ENCODE measurements around the gene ZNF790.
"Not testable (repeated sequence)": the region's sequence is repeated elsewhere in the genome, so short reads cannot be mapped to it uniquely, and the experiment has no call there.

ZNF790 gene

DNA sequence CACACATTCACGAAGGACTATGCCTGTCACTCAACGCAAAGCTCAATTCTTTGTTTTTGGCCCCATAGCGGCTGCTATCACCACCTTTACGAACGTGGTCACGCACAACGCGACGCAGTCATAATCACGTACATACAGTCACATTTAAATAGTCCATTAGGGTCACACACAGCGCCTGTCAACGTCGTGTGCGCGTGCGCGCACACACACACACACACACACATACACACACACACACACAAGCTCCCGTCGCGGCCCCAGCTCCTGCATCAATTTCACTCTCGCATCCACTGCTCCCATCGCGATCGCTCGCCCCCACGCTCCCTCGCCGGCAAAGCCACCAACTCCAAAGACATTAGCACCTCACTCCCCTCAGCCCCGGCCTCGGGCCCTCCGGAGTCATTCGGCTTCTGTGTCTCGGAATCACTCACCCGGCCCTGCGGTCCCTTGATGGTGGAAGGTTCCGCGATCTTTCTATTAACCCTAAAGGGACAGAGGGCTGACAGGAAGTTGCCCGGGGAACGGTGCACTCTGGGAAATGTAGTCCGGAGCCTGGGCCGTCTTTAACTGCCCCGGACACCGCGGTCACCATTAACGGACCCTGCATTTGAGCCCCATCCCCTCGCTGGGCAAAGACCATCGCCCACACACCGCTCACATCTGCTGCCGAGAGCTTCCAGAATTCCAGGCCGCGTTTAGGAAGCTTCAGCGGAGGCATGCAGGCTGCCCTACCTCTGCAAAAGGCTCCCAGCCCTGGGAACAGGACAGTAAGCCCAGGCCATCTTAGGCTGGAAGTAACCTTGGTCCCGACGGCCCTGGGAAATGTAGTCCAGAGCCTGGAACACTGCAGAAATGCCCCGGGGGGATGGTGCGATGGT, at the start of gene ZNF790:
Gene ZNF790, minus strand, starts transcription at position 482 of the 878 bp plus-strand sequence. CDS start 12,768 bp downstream, outside the sequence.
- DNase-seq: peak; percentile 78

GRCh38 chr19:36876993-36877938, 39.1 kb upstream of the ZNF790 start:
- DNase-seq: no peak

DNA sequence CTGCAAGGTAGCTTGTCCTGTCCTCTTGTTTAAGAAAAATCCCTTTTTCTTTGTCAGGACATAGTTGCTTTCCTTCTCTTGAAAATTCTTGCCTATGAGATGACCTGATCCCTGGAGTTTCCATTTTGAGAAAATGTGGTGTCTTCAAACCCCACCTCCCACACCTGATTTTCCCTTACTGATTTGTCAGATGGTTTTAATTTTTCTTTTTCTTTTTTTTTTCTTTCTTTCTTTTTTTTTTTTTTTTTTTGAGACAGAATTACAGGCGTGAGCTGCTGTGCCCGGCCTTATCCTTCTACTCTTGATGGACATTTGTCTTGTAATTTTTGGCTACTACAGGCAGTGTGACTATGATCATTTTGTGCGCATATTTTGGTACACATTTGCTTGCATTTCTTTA, 13.7 kb upstream of the ZNF790 start:
- DNase-seq: no peak

DNA sequence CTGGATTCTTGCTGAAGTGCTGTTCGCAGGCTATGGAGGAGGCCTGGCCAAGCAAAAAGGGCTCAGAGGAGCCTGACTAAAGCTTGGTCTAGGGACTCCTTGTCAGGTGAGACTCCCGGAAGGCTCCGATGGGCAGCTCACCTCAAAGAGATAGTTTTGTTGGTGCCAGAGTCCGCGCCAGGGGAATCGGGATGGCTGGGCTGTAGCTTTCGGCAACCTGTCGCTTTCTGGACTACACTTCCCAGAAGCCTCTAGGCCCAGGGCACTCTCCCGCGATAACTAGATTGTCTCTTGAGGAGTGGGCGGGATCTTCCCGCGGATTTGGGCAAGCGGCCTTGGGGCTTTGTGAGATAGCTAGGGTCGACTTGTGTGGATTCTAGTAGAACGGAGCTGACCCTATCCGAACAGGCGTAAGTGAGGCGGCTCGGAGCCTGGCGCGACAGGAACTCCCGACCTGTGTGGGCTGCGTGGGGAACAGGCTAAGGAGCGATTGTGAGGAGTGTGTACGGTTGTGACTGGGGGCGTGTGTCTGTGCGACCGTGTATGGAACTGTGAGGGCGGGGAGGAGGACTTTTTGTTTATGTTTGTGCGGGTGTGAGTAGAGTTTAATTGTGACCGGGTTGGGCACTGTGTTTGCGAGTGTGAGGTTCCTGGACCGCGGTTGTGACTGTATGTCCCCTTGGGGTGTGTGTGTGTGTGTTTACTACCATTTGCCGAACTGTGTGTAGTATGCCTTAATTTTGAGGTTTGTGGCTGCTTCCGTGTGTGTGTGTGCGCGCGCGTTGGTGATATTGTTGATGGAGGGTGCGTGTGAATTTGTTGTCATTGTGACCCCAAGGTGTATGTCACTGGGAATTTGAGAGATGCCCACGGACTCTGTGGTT, 12.6 kb upstream of the ZNF790 start, which contains the start of gene ZNF345:
Gene ZNF345, plus strand, starts transcription at position 318 of the 884 bp plus-strand sequence. CDS start 25,955 bp downstream, outside the sequence.
- DNase-seq: peak; percentile 84

GRCh38 chr19:36849701-36850558, 11.7 kb upstream of the ZNF790 start:
- peak; percentile 58 for DNase-seq

DNA sequence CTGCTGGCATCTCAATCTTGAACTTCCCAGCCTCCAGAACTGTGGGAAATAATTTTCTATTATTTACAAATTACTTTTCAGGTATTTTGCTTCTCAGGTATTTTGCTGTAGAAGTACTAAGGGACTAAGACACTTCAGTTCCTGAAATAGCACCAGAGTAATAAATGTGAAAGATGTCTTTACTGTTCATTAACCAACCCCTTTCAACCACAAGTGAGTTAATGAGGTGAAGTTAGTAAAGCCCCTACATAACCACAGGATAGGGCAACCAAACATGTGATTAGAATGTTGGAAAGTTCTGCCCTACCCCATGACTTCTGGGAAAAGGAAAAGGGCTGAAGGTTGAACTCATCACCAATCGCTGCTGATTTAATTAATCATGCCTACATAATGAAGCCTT, 9.8 kb upstream of the ZNF790 start:
- DNase-seq: no peak

DNA sequence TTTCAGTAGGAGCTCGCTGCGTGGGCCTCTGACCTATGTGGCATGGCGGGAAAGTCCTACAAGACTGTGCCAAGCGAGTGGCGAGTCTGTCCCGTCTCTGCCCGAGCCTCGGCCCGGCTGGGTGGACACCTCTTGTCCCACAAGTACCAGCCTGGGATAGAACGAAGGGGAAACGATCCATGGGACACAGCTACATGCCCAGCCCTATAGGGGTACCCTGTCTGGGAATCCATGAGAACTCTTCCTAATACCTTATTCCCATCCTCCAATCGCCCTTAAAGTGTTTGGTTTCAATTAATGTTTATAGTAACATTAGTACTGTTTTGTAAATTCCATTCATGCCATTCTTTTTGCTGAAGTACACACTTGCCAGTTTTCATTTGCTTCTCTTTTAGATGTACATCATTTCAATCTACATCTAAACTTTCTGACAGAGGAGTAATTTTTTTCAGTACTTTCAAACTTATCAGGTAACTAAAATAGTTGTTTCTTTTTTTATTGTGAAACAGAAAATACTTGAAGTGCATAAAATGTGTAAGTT, 667 bp upstream of the ZNF790 start:
- DNase-seq: no peak

DNA sequence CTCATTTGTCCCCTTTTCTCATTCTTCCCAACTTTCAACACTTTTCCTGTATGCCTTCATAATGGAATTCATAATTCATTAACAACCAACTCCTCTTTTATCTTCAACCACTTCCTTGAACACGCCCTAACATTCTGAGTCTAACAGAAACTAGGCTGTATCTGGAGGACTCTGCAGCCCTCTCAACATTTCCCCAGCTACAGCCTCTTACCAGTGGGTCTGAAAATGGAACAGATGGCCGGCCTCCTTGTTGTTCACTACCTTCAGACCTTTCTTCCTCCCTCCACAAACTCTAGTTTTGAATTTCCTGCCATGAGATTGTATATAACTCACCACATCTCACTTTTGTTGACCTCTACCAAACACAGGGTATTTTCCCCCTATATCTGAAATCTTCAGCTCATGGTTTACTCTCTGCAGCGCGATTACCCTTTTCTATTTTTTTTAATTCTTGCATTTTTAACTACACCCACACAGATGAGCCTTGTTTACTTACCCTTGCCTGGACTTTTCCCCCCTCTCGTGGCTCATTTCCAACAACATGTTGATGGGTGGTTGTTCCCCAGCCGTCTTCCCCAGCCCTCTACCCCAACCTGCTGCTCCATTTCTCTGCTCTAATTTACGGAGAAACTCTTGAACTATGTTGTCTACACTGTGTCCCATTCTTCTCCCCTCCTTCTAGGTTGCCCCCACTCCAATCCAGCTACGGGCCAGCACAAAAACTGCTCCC, 846 bp downstream of the ZNF790 start:
- no peak for DNase-seq

GRCh38 chr19:36833430-36833829, 4.8 kb downstream of the ZNF790 start:
- DNase-seq: no peak

DNA sequence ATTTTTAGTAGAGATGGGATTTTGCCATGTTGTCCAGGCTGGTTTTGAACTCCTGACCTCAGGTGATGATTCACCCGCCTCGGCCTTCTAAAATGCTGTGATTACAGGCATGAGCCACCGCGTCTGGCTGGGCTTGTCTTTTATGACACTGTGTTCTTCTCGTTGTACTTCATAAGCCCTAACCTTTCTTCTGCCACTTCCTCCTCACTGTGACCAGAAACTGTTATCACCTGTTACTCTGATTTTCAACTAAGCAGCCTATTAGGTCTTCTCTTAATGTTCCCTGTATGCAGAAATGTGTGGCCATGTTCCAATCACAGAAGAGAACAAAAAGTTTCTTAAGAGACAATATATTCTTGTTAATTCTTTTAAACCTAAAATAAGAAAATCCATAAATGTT, 16.4 kb downstream of the ZNF790 start:
- no peak for DNase-seq

- DNase-seq: no peak
Observed at GRCh38 chr19:36819130-36819630, 19.0 kb downstream of the ZNF790 start.

DNA sequence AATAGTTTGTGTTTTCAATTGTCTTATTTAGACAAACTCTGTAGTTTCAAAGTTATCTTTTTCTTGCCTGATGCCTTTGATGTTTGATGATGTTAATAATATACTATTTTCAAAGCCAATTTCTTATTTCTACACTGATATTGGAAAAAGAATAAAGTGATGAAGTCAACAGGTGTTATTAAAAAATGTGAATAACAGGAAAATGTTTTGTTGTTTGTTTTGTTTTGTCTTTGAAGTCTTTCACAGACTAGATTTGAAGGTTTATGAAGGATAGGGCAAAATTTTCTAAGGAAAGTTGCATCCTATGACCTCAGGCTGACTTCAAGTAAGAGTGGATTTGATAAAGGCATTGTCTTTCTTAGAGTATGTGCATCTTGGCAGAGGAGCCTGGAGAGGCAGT, 31.2 kb downstream of the ZNF790 start:
- DNase-seq: no peak

DNA sequence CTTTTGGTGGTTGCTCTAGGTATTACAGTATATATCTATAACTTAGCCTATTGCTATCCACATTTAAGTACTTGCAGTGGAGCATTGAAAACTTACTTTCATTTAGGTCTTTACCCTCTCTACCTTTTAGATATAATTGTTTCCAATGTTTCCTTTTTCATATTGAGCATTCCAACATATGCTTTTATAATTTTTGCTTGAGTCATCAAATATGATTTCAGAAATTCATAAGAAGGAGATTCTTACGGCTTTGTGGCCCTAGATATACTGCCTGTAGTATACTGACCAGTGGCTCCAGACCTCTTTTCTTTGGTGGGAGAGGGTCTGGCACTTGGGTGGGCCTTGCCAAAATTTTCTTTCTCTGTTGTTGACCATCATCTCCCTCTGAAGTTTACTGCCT, 32.8 kb downstream of the ZNF790 start:
- no peak for DNase-seq

GRCh38 chr19:36797786-36798108, 40.4 kb downstream of the ZNF790 start:
- peak; percentile 5 for DNase-seq

DNA sequence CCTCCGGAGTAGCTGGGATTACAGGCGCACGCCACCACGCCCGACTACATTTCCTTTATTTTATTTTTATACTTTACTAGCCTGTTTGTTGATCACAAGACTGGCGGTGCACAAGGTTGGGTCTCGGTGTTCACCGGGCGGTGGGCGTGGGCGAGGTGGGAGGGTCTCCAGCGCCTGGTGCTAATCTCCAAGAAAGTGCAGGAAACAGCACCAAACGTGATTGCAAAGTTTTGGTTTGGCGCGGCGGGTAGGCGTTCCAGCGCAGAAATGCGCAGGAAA, 41.5 kb downstream of the ZNF790 start:
- no peak for DNase-seq

GRCh38 chr19:36791420-36792141, 46.6 kb downstream of the ZNF790 start:
- not testable (repeated sequence) for DNase-seq

DNA sequence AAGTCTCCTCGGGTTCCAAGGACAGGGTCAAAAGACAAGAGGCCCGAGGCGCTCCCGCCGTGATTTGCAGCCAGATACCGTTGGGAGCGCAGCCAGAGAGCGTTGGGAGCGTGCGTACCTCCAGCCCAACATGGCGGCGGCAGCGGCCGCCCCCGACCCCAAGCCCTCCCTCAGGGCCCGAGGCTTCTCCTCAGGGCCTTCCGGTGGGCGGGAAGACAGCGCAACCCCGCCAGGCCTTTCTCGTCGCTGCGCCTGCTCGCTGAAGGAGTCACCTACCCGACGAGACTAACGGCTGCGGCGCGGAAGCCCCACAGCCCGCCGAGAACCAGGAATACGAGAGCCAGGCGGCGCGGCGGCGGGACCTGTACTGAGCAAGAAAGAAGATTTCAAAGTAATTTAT, 62.4 kb downstream of the ZNF790 start:
- DNase-seq: no peak

DNA sequence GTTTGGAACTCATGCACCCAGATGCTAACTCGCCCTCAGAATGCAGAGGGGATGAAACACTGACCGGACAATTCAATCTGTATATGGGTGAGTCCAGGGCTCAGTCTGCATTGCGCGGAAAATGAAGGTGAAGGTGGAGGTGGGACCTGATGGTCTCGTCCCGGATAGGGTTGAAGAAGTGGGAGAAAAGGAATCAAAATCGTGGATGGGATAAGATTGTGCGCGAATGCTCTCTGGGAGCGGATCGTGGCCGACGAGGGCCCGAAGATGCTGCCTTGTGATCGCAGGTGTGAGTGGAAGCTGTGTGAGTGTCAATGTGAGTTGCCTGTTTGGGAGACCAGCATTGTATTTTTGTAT, 65.0 kb downstream of the ZNF790 start:
- no peak for DNase-seq

- peak; percentile 65 for DNase-seq
Observed at GRCh38 chr19:36772311-36773222, 65.6 kb downstream of the ZNF790 start, which contains the start of gene ZNF850. Gene ZNF850 (minus strand): TSS chr19:36772807. CDS start chr19:36762606, 10,201 bp downstream.
